HL-60 (cell line): ENCODE measurements around the gene SEMG1.

ENCODE experiments used
- DNase-seq, 2 experiments: peaks; one replicate each; pipeline ENCODE4 v3.0.0-alpha.2; 2010 to 2020; ENCODE audit warnings: low read depth in 1 of 2, low spot score in 1 of 2
- H3K27ac ChIP-seq: fragments of 250-450 bp; sonication (Bioruptor Pico); replicated peaks from 2 replicates; pipeline ENCODE4 v1.5.1; 2020; ENCODE audit warnings: mild to moderate bottlenecking, moderate library complexity
- H3K27me3 ChIP-seq: fragments of 250-450 bp; sonication (Bioruptor Pico); 2 replicates; pipeline ENCODE4 v1.5.1; 2021; ENCODE audit warnings: mild to moderate bottlenecking, moderate library complexity; ENCODE audit not compliant: insufficient read depth, poor library complexity, severe bottlenecking
- H3K4me3 ChIP-seq: replicated peaks from 2 replicates; pipeline ENCODE4 v1.5.1; 2011; ENCODE audit warnings: mild to moderate bottlenecking, control low read depth, low read length; ENCODE audit not compliant: insufficient read depth
- GABPA ChIP-seq: IDR thresholded peaks from 2 replicates; pipeline ENCODE4 v1.6.1; 2012; ENCODE audit warnings: low read depth
- POLR2AphosphoS5 ChIP-seq: IDR thresholded peaks from 2 replicates; pipeline ENCODE4 v1.6.1; 2012; ENCODE audit warnings: low read depth
- SPI1 ChIP-seq: IDR thresholded peaks from 2 replicates; pipeline ENCODE4 v1.6.1; 2012; ENCODE audit warnings: low read depth, mild to moderate bottlenecking, borderline replicate concordance
- TF ChIP-seq, protein P1 (sequence below): IDR thresholded peaks from 2 replicates; pipeline ENCODE4 v1.6.1; 2012; ENCODE audit warnings: low read depth; ENCODE audit not compliant: insufficient replicate concordance
- TF ChIP-seq, protein P2 (sequence below): IDR thresholded peaks from one replicate; pipeline ENCODE4 v1.5.1; 2011; ENCODE audit warnings: low read length, control low read depth, inconsistent platforms; ENCODE audit not compliant: insufficient read depth

Gene SEMG1

DNA sequence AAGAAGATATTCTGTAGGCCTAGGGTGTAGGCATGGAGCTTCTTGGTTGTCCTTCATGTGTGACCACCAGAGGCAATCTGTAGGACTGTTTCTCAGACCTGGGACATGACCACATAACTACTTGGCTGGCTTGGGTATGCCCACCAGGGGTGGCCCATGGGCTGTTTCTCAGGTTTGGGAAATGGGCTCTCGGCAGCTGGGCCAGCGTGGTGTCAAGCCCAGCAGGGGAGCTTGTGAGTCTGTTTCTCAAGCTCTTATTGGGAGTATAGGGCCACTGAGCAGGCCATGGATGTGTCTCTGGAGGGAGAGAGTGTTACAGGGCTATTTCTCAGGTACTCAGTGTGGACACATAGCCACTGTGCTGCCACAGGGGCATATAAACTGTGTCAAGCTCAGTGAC is 11.8 kb downstream of the SEMG1 start:
- no peak for DNase-seq
- Histone ChIP-seq H3K27ac (no peak overlapping the region), H3K27me3 (peaks cover 5% of the 10 kb centered on the region), H3K4me3 (no peak overlapping the region)
- no peak for TF ChIP-seq POLR2AphosphoS5
- TF ChIP-seq SPI1 = no peak
- no peak for TF ChIP-seq GABPA
- TF ChIP-seq, protein P1, sequence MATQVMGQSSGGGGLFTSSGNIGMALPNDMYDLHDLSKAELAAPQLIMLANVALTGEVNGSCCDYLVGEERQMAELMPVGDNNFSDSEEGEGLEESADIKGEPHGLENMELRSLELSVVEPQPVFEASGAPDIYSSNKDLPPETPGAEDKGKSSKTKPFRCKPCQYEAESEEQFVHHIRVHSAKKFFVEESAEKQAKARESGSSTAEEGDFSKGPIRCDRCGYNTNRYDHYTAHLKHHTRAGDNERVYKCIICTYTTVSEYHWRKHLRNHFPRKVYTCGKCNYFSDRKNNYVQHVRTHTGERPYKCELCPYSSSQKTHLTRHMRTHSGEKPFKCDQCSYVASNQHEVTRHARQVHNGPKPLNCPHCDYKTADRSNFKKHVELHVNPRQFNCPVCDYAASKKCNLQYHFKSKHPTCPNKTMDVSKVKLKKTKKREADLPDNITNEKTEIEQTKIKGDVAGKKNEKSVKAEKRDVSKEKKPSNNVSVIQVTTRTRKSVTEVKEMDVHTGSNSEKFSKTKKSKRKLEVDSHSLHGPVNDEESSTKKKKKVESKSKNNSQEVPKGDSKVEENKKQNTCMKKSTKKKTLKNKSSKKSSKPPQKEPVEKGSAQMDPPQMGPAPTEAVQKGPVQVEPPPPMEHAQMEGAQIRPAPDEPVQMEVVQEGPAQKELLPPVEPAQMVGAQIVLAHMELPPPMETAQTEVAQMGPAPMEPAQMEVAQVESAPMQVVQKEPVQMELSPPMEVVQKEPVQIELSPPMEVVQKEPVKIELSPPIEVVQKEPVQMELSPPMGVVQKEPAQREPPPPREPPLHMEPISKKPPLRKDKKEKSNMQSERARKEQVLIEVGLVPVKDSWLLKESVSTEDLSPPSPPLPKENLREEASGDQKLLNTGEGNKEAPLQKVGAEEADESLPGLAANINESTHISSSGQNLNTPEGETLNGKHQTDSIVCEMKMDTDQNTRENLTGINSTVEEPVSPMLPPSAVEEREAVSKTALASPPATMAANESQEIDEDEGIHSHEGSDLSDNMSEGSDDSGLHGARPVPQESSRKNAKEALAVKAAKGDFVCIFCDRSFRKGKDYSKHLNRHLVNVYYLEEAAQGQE = no peak
- TF ChIP-seq, protein P2, sequence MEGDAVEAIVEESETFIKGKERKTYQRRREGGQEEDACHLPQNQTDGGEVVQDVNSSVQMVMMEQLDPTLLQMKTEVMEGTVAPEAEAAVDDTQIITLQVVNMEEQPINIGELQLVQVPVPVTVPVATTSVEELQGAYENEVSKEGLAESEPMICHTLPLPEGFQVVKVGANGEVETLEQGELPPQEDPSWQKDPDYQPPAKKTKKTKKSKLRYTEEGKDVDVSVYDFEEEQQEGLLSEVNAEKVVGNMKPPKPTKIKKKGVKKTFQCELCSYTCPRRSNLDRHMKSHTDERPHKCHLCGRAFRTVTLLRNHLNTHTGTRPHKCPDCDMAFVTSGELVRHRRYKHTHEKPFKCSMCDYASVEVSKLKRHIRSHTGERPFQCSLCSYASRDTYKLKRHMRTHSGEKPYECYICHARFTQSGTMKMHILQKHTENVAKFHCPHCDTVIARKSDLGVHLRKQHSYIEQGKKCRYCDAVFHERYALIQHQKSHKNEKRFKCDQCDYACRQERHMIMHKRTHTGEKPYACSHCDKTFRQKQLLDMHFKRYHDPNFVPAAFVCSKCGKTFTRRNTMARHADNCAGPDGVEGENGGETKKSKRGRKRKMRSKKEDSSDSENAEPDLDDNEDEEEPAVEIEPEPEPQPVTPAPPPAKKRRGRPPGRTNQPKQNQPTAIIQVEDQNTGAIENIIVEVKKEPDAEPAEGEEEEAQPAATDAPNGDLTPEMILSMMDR = no peak

DNA sequence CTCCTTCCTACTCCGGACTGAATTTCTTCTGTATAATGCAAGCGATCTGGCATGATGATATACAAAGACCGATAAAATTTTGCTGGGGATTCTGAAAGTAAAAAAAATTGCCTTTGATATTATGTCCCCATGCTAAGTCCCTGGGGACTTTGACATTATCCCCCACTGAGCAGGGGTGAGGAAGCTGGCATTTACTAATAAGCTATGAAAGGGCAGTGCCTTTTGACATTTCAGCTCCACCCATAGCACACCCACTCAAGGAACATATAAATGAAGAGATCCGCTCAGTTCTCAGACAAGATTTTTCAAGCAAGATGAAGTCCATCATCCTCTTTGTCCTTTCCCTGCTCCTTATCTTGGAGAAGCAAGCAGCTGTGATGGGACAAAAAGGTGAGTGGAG is 14.2 kb downstream of the SEMG1 start, which contains the start of gene SEMG2:
TSS of gene SEMG2 (plus strand) at position 298 of the 400 bp plus-strand sequence. CDS start at position 315, 17 bp downstream.
- no peak for DNase-seq
- no peak within 1 kb of the TSS for H3K4me3 ChIP-seq
- TF ChIP-seq SPI1 = no peak
- TF ChIP-seq, protein P2 = no peak
- no peak for TF ChIP-seq POLR2AphosphoS5
- TF ChIP-seq, protein P1 = no peak
- no peak for TF ChIP-seq GABPA
- no peak within 1 kb of the TSS for H3K27ac ChIP-seq
- H3K27me3 ChIP-seq = peaks cover 5% of the 10 kb centered on the region

DNA sequence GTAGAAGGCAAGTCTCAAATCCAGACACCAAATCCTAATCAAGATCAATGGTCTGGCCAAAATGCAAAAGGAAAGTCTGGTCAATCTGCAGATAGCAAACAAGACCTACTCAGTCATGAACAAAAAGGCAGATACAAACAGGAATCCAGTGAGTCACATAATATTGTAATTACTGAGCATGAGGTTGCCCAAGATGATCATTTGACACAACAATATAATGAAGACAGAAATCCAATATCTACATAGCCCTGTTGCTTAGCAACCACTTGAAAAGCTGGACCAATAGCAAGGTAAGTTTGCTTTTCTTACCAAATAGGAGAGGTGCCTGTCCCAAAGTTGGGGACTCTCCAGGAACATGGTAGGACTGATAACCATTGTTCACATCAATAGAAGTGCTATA is 16.3 kb downstream of the SEMG1 start:
- Histone ChIP-seq H3K4me3 (no peak overlapping the region), H3K27ac (no peak overlapping the region), H3K27me3 (peaks cover 5% of the 10 kb centered on the region)
- DNase-seq = no peak
- TF ChIP-seq, protein P2 = no peak
- no peak for TF ChIP-seq GABPA

DNA sequence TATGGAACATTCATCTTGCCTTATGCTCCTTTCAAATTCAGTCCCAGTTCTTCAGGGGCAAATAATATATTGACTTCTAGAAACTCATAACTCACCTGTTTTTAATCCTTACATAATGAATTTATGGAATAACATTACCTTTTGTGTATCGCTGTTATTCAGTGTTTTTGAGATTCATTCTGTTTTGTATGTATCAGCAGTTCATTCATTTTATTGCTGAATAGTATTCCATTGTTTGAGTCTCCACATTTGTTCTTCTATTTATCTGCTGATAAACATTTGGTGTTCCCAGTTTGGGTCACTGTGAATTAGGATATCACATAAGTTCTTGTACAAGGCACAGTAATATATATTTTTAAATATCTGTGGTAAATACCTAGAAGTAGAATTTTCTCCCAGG is 19.5 kb downstream of the SEMG1 start:
- H3K27ac ChIP-seq = no peak overlapping the region
- peaks cover 5% of the 10 kb centered on the region for H3K27me3 ChIP-seq
- TF ChIP-seq GABPA = no peak
- no peak for TF ChIP-seq SPI1
- TF ChIP-seq, protein P1 = no peak
- TF ChIP-seq POLR2AphosphoS5 = no peak
- TF ChIP-seq, protein P2 = no peak
- DNase-seq = no peak
- H3K4me3 ChIP-seq = no peak overlapping the region
